Stimulated activated CD8-positive, alpha-beta memory T cell treated with anti-CD3 and anti-CD28 coated beads, Interleukin-15, amount 100 ng/mL, for 4 hours (primary cell): ENCODE data around the gene OPCML.

Experiments used
- DNase-seq, 2 donors: peaks; one replicate each; pipeline ENCODE4 v3.0.0-alpha.2; 2020; ENCODE audit warnings: low read depth in 2 of 2

The OPCML gene

GRCh38 chr11:132742929-132743328, 789.4 kb downstream of the OPCML start:
- DNase-seq: no peak

GRCh38 chr11:132734217-132734616, 798.1 kb downstream of the OPCML start:
- no peak for DNase-seq

DNA sequence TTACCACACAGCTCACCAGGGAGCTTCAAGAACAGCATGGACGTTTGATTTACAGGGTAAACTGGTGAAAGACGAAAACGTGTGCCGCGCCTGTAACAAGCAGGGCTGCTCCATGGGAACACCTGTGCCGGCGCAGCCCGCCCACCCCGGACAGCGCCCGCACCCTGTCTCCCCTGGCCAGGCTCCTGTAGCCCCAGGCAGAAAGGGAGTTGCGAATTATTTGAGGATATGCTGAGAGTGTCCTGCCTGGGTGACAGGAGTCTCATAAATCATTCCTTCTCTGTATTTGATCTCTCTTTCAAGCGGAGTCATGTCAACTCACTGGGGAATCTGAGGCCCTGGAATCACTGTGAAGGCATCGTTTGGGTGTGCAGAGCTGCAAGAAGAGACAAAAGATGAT, 804.3 kb downstream of the OPCML start:
- no peak for DNase-seq

- DNase-seq: no peak
Observed at GRCh38 chr11:132721526-132721925, 810.8 kb downstream of the OPCML start.

- DNase-seq: no peak
Observed at GRCh38 chr11:132719684-132720083, 812.6 kb downstream of the OPCML start.

DNA sequence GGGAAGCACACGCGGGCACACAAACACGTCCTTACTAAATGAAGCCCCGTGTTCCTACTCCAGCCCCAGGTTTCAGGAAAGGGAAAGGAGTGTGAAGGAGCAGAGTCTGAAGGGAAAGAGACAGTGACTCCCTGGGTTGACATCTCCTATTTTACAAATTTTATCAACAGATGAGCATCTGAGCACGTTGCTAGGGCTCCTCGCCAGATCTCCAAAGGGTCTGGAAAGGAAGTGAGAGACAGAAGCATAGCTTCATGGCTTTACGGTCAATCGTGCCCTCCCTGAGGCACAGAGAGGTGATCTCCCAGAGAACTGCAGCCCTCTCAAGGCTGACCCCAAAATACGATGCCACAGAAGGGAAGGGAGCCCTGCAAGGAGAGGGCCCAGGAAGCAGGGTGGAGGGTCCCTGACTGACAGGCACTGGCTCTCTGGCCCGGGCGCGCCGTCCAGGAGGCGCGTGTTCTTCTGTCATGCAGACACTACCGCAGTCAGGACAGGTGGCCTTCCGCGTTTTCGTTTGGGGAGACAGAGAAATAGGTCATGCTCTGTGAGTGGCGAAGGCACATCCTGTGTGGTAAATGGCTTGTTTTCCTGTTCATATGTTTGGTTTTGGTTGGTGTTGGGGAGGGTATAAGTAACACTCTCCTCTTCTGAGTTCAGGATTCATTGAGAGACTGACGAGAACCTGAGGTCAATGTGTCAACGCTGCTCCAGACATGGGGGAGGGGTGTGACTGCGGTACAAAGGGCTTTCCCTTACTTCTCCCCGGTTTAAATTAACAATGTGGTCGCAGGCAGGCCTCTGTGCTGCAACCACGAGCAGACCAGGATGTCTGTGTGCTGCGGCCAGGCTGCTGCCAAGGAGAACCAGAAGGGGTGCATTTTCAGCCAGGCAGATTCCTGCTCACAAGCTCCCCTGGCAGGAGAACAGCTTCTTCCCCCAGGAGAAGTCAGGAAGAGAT, 813.3 kb downstream of the OPCML start:
- DNase-seq: peak; percentile 3 to 4

DNA sequence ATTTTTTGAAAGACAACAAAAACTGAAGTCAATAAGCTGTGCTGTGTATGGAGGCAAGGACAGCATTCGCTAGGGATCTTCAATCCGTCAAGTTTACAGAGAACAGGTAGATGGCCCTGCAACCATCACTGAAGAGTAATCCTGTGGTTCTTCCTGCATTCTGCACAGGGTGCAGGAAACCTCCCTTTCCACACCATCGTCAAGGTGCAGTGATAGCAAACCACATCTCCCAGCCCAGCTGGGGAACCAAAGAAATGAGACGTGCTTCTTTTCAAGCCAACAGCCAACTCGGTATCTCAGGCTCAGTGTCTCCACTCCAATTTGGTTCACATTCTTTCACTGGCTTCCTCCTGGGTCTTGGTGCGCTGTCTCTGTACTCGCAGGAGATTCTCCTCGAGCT, 814.5 kb downstream of the OPCML start:
- no peak for DNase-seq

DNA sequence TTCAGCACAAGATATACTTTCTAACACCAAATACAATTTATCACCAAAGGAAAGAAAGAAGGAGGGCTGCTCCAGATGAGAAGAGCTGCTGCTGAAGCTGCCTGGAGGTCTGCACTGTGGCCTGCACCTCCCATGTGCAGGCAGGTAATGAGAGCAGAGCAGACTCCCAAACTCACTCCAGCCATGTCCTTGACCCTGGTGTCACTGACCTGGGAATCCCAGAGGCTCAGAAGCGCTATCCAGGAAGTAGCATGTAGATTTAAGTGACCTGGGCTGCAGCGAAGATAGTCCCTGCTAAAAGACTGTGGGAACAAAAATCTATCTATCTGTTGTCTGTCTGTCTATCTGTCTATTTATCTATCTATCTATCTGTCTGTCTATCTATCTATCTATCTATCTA, 816.3 kb downstream of the OPCML start:
- DNase-seq: no peak

DNA sequence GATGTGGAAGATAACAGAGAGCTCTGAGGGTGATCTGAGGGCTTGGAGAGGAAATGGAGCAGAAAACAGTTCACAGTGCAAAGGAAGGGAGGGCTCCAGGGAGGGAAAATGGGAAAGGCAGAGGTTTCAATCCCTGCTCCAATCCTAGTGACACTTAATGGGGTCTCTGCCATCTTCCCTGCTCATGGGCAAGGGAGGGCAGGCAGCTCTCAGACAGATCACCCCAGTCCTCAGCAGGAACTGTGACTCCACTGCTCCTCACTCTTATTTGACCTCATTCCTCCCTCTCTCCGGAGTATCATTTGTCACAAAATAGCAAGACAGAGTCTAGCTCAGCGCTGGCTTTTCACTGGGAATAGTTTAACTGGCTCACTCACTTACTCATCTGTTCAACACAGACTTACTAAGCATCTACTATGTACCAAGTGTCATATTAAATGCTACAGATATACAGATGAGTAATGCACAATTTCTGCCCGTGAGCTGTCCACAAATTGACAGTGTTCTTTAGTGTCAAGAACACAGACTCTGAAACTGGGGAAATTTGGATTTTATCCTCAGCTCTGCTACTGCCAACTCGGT, 817.4 kb downstream of the OPCML start:
- no peak for DNase-seq

DNA sequence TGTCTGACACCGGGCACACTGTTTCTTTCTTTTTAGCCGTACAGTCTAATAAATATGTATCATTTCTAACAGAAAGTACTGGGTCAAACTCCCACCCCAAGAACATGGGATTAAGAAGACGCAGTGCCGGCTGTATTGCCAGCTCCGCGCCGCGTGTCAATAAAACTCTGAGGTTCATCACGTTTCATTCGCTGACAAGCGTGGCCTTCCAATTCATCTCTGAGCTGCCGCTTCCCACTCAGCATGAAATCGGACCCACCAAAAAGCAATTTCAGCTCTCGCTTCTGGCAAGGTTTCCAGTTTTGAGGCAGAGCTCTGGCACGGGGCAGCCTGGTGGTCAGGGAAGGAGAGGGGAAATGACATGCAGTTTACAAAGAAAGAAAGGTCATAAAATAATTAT, 819.8 kb downstream of the OPCML start:
- DNase-seq: no peak

DNA sequence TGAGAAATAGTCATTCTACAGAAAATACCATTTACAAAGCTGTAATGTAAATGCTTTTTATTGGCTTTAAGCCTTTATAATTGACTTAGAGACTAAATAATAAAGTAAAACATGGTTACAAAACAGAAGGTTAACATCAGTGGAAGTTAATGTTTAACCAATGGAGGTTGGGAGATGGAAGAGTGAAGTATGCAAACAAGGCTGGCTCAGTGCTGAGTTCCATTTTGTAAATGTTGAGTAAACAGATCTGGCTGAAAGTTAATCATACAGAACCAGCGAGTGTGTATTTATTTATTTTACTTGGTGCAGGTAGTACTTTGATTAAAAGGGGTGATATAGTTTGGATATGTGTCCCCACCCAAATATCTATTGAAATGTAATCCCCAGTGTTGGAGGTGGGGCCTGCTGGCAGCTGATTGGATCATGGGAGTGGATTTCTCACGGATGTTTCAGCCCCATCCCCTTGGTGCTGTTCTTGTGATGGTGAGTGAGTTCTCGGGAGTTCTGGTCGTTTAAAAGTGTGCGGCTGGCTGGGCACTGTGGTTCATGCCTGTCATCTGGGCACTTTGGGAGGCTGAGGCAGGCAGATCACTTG, 827.4 kb downstream of the OPCML start:
- no peak for DNase-seq

DNA sequence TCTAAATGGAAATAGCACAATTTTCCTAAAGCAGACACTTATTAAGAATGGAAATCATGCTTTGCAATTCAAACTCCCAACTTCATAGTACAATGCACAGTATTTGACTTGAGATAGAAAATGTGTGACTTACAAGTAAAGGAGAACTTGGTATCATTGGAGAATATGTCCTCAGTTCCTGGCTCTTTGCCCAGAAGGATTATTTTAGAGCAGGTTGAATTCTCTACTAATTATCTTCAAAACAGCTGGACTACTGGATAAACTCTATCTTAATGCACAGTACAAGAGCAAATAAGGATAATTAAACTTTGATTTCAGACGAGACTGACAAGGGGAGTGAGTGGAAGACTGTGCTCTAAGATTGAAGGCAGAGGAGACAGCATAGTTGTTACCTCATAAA, 839.4 kb downstream of the OPCML start:
- no peak for DNase-seq

DNA sequence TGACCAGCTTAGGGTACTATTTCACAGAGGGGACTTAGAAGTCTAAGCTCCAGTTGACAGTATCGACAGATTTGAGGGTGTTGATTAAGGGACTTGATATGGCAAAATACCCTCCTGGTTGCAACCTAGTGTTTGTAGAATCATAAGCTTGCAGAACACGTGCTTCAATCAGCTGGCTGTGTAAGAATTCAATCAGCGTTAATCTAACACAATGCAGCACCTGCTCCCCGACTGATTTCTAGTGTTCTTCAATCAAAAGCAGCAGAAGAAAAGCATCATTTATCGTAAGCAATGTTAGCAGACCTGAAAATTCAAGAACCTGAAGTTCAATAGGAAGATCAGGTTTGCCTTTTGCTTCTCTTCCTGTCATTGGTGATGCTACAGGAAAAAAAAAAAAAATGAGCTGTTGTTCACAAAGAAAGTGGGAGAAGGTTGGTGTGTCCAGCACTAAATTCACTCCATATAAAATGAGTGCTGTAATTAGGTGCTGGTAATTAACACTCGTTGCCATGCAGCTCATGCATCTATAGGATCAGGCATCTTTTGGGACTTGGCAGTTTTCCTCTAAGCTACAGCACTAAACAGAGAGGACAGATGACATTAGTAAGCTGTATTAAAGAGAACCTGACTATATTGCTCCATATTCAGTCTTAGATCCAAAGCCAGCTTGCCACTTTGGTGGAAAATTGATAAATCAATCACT, 840.3 kb downstream of the OPCML start:
- DNase-seq: no peak

DNA sequence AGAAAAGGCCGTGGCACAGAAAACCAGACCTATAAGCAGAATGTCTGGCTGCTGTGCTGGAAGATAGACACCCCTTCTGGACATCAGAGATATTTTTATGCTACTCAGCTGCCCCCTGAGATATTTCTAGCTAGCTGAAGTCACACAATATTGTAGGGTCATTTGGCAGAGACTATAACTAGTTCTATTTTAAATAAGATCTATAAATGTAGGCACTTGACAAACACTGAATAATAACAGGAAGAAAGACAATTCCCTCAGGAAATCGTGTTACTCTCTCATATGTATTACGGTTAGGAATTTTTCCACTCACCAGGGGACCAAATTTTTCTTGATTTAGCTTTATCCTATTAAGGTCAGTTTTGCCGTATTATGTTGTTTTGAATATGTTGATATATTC, 845.4 kb downstream of the OPCML start:
- no peak for DNase-seq

DNA sequence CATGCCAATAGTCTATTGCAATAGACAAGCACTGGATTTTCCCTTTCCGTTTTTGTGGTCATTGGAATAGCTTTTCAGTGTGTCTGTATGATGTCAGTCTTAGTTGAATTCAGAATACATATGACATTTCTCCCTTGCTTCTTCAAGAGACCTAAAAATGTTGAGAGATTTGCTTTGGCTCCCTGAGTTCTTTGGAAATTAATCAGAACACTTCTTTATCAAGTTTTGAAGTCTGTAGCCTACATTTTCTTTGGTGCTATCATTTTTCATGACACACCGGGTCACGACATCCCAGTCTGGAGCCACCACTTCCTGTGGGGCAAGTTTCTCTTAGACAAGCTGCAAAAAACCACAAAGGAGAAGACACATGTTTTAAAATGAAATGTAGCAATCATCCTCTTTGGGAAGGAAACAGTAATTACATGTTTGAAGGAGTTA, 847.1 kb downstream of the OPCML start:
- no peak for DNase-seq

GRCh38 chr11:132683602-132684001, 848.7 kb downstream of the OPCML start:
- no peak for DNase-seq

DNA sequence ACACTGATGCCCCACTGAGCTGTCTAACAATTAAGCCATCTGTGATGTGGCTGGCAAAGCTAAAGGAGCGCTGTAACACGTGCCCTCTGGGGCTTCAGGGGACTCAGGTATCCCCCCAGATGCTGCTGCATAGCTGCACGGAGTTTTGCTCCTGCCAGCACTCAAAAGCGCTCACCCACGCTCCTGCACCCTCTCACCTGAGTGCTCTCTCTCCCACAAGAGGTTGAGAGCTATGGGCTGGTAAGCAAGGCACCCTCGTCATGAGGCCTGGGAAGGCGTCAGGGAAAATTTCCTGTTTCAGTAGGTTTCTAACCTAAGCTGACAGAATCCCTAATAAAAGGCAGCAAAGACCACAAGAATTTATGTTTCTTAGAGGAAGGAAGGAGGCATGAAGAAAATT, 850.3 kb downstream of the OPCML start:
- DNase-seq: no peak

DNA sequence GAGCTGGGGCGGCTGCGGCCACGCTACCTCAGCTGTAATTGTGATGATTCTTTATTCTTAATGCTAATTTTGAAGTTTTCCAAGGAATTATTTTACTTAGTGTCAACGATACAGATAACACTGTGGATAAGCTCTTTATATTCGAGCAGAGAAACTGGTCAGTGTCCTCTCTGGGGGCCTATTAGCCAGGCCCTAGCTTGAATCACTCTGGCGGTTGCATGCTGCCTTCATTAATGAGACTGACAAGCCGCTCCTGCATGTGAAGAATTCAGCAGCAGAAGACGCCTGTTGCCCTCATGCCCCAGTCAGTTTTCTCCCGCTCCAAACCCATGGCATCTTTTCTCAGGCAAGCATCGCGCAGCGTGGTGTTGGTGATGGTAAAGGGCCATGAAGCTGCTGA, 851.7 kb downstream of the OPCML start:
- DNase-seq: no peak

DNA sequence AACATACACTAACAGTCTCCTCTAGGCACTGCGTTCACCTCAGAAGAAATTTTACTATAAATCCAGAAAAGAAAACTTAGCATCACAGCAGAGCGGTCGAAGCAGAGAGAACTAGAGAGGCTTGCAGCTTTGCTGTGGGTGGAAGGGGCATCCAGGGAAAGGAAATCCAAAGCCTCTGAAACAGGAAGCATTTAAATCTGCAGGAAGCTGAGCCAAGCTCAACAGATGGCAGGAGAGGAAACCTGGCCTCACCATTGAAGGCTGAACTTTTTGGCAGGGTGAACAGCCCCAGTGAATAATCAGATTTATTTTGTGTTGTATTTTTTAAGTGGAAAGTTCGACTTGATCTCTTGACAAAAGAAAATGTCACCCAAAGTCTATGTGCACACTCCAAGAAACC, 858.1 kb downstream of the OPCML start:
- DNase-seq: no peak

DNA sequence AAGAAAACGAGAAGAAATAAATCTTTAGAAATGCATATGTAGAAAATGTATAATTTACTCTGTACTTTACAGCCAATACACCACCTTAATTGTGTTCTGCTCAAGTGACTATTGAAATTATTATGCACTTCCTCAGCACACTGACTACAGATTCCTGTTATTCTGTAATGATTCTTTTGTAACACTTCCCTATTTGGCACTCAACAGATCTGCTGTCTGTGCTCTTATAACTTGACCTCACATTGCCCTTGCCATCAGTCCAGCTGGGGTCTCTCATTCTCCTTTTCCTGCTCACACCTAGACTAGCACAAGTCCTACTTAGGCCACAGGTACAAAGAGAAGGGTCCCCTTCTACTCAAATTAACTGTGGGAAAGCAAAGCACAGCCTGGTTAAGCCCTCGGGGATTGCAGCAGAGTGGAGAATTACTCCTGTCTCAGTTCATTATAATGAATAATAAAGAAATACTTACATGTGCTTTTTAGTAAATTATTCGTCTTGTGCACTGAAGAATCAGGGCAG, 860.4 kb downstream of the OPCML start:
- DNase-seq: no peak

- DNase-seq: no peak
Observed at GRCh38 chr11:132670921-132671675, 861.2 kb downstream of the OPCML start.
